ENCODE measurements around the gene LUM. TPM values are rescaled to one million over a fixed set of nuclear protein-coding genes. Genes with fewer than 3 reads are reported as not detected.

The LUM gene
- total RNA-seq, 1 donor from 2014 or later: 0.67 TPM

DNA sequence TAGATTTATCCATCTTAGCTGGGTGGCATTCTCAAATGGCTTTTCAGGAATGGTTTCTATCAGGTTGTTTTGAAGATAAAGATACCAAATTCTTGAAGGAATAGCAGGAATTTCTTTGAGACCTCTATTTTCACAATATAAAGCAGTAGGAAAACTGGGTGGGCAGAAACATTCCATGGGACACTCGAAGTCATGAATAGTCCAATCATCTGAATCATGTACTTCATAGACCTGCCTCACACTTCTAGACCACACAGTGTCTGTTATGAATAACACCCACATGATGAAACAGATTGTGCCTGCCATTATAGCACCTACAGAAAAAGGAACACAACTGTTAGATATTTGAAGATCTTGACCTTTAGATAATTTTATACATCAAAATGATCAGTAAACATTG lies 55.3 kb downstream of the LUM start:
- H3K36me3 ChIP-seq (ENCODE audit: control insufficient read depth, insufficient read depth, low read length): no peaks in the 10 kb centered on the region
- H3K4me3 ChIP-seq (ENCODE audit: low read depth, low read length): no peak overlapping the region
- DNase-seq (ENCODE audit: low read depth): no peak
- TF ChIP-seq, protein P1, sequence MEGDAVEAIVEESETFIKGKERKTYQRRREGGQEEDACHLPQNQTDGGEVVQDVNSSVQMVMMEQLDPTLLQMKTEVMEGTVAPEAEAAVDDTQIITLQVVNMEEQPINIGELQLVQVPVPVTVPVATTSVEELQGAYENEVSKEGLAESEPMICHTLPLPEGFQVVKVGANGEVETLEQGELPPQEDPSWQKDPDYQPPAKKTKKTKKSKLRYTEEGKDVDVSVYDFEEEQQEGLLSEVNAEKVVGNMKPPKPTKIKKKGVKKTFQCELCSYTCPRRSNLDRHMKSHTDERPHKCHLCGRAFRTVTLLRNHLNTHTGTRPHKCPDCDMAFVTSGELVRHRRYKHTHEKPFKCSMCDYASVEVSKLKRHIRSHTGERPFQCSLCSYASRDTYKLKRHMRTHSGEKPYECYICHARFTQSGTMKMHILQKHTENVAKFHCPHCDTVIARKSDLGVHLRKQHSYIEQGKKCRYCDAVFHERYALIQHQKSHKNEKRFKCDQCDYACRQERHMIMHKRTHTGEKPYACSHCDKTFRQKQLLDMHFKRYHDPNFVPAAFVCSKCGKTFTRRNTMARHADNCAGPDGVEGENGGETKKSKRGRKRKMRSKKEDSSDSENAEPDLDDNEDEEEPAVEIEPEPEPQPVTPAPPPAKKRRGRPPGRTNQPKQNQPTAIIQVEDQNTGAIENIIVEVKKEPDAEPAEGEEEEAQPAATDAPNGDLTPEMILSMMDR (IDR thresholded peaks at IDR 0.05; ENCODE audit: insufficient read depth, low read length, poor library complexity, severe bottlenecking): no peak
- H3K27me3 ChIP-seq (ENCODE audit: control insufficient read depth, insufficient read depth, low read length): no peaks in the 10 kb centered on the region

DNA sequence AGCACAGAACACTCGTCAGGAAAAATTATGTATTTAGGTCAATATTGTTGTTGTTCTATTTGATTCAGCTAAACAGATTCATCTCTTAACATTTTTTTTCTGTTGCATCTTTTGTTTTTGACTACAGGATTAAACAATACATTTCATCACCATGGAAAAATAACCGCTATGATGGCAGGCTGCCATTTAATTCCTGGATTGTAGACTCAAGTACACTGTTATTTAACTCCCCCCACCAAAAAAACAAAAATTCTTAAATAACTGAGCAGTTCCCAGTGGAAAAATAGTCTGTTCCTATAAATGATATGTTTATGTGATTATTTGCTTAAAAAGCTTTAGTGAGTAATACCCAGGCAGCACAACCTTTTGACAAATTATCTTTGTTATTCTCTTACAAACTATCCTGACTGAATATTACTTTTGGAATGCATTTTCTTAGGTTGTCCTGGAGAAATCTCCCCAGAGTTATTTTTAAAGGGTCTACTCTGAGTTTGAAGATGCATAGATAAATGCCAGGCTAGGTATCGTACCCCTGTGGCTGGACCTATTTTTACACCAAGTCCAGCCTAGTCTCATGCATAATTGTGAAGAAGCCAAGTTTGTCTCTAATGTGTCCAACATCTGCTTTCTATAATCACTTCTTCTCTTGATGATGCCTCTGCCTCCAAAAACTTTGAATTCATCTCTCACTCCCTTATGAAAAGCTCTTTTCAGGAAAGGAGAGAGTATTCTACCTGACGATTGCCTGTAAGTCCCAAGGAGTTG lies 57.2 kb downstream of the LUM start:
- H3K36me3 ChIP-seq (ENCODE audit: control insufficient read depth, insufficient read depth, low read length): no peaks in the 10 kb centered on the region
- H3K27me3 ChIP-seq (ENCODE audit: control insufficient read depth, insufficient read depth, low read length): no peaks in the 10 kb centered on the region
- TF ChIP-seq, protein P1 (IDR thresholded peaks at IDR 0.05; ENCODE audit: insufficient read depth, low read length, poor library complexity, severe bottlenecking): no peak
- DNase-seq (ENCODE audit: low read depth): peak; percentile 2
- H3K4me3 ChIP-seq (ENCODE audit: low read depth, low read length): no peak overlapping the region

Other genes with a start within 250 kb of the LUM start
- not detected in 2 replicates for gene CCER1, start 156.3 kb downstream of the LUM start, total RNA-seq
- gene EPYC, start 106.5 kb downstream of the LUM start, total RNA-seq: not detected in 2 replicates
- gene KERA, start 53.5 kb downstream of the LUM start, total RNA-seq: not detected in 2 replicates
- 2.9 and 3.1 TPM in 2 replicates for gene DCN, start 71.3 kb upstream of the LUM start, total RNA-seq